Type B pancreatic cell (in vitro differentiated cells): ENCODE data around the gene INO80D. TPM values are rescaled to one million over a fixed set of nuclear protein-coding genes. Genes with fewer than 3 reads are reported as not detected.

Source experiments
- DNase-seq: peaks from one replicate; pipeline ENCODE4 v3.0.0; 2021; ENCODE audit warnings: mixed read lengths; ENCODE audit not compliant: unreplicated experiment; ENCODE audit errors: extremely low spot score
- H3K27ac Mint-ChIP-seq: 2 replicates; pipeline ENCODE4 v1.8.0; 2021; ENCODE audit warnings: mild to moderate bottlenecking, mixed read lengths
- H3K27me3 Mint-ChIP-seq: 2 replicates; pipeline ENCODE4 v1.8.0; 2021; ENCODE audit warnings: mixed read lengths
- H3K36me3 Mint-ChIP-seq: 2 replicates; pipeline ENCODE4 v1.8.0; 2021; ENCODE audit warnings: mixed read lengths
- H3K4me1 Mint-ChIP-seq: one replicate; pipeline ENCODE4 v1.8.0; 2021; ENCODE audit warnings: mixed read lengths; ENCODE audit not compliant: unreplicated experiment
- H3K4me3 Mint-ChIP-seq: 2 replicates; pipeline ENCODE4 v1.8.0; 2021; ENCODE audit warnings: mild to moderate bottlenecking, mixed read lengths
- H3K9me3 Mint-ChIP-seq: 2 replicates; pipeline ENCODE4 v1.8.0; 2021; ENCODE audit warnings: mixed read lengths
- CTCF ChIP-seq: fragments of 200-600 bp; sonication (generic); conservative IDR thresholded peaks from 2 replicates; pipeline ENCODE4 v1.5.0; 2021; ENCODE audit warnings: antibody characterized with exemption, mild to moderate bottlenecking
- total RNA-seq: library from RNA; stranded (reverse); gene quantifications from 2 replicates; pipeline ENCODE4 v1.2.1, GENCODE V29; 2021; ENCODE audit warnings: low replicate concordance

Gene INO80D
- total RNA-seq, 1 donor from 2014 or later: 20.4 TPM

GRCh38 chr2:206098471-206098870 lies 12.5 kb upstream of the INO80D start:
- TF ChIP-seq CTCF: no peak
- Mint-ChIP-seq H3K27ac (no peak overlapping the region), H3K36me3 (no peaks in the 10 kb centered on the region), H3K4me3 (no peak overlapping the region), H3K9me3 (no peaks in the 10 kb centered on the region), H3K27me3 (no peaks in the 10 kb centered on the region), H3K4me1 (peaks cover 3% of the 10 kb centered on the region)
- DNase-seq: no peak

GRCh38 chr2:206096876-206097275 lies 10.9 kb upstream of the INO80D start:
- no peak overlapping the region for H3K4me3 Mint-ChIP-seq
- H3K36me3 Mint-ChIP-seq: peaks cover 4% of the 10 kb centered on the region
- TF ChIP-seq CTCF: no peak
- DNase-seq: no peak
- H3K27me3 Mint-ChIP-seq: no peaks in the 10 kb centered on the region
- no peaks in the 10 kb centered on the region for H3K9me3 Mint-ChIP-seq
- H3K27ac Mint-ChIP-seq: no peak overlapping the region
- peaks cover 9% of the 10 kb centered on the region for H3K4me1 Mint-ChIP-seq

GRCh38 chr2:206095536-206096332 lies 9.8 kb upstream of the INO80D start:
- Mint-ChIP-seq H3K27me3 (no peaks in the 10 kb centered on the region), H3K9me3 (no peaks in the 10 kb centered on the region), H3K4me1 (peaks cover 9% of the 10 kb centered on the region), H3K27ac (no peak overlapping the region), H3K4me3 (no peak overlapping the region), H3K36me3 (peaks cover 4% of the 10 kb centered on the region)
- no peak for TF ChIP-seq CTCF
- DNase-seq: no peak

- TF ChIP-seq CTCF: no peak
- peaks cover 14% of the 10 kb centered on the region for H3K4me1 Mint-ChIP-seq
- H3K4me3 Mint-ChIP-seq: no peak overlapping the region
- no peaks in the 10 kb centered on the region for H3K27me3 Mint-ChIP-seq
- no peak overlapping the region for H3K27ac Mint-ChIP-seq
- H3K9me3 Mint-ChIP-seq: no peaks in the 10 kb centered on the region
- DNase-seq: no peak
- H3K36me3 Mint-ChIP-seq: peaks cover 5% of the 10 kb centered on the region
Measured at GRCh38 chr2:206092297-206092696, 6.3 kb upstream of the INO80D start.

- no peak overlapping the region for H3K4me3 Mint-ChIP-seq
- peaks cover 27% of the 10 kb centered on the region for H3K4me1 Mint-ChIP-seq
- H3K9me3 Mint-ChIP-seq: no peaks in the 10 kb centered on the region
- H3K27me3 Mint-ChIP-seq: no peaks in the 10 kb centered on the region
- TF ChIP-seq CTCF: no peak
- no peak overlapping the region for H3K27ac Mint-ChIP-seq
- DNase-seq: no peak
- H3K36me3 Mint-ChIP-seq: peaks cover 12% of the 10 kb centered on the region
Measured at GRCh38 chr2:206088248-206088647, 2.3 kb upstream of the INO80D start.
